ENCODE measurements around the gene TBC1D3B.

Gene TBC1D3B

GRCh38 chr17:36130346-36130745 lies 46.1 kb downstream of the TBC1D3B start:
- no peak for TF ChIP-seq CTCF (conservative IDR thresholded peaks at IDR 0.05; ENCODE audit: low read depth, low read length)
- DNase-seq (ENCODE audit: low read depth) = no peak
- H3K4me3 ChIP-seq (ENCODE audit: low read depth, low read length) = no peak overlapping the region

DNA sequence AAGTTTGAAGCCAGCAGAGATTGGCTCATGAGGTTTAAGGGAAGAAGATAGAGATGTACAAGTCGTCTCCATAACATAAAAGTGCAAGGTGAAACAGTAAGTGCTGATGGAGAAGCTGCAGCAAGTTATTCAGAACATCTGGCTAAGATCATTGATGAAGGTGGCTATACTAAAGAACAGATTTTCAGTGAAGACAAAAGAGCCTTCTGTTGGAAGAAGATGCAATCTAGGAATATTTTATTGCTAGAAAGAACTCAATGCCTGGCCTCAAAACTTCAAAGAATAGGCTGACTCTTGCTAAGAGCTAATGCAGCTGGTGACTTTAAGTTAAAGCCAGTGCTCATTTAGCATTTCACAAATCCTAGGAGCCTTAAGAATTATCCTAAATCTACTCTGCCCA lies 46.8 kb downstream of the TBC1D3B start:
- H3K4me3 ChIP-seq (ENCODE audit: low read depth, low read length) = no peak overlapping the region
- no peak for TF ChIP-seq CTCF (conservative IDR thresholded peaks at IDR 0.05; ENCODE audit: low read depth, low read length)
- no peak for DNase-seq (ENCODE audit: low read depth)

DNA sequence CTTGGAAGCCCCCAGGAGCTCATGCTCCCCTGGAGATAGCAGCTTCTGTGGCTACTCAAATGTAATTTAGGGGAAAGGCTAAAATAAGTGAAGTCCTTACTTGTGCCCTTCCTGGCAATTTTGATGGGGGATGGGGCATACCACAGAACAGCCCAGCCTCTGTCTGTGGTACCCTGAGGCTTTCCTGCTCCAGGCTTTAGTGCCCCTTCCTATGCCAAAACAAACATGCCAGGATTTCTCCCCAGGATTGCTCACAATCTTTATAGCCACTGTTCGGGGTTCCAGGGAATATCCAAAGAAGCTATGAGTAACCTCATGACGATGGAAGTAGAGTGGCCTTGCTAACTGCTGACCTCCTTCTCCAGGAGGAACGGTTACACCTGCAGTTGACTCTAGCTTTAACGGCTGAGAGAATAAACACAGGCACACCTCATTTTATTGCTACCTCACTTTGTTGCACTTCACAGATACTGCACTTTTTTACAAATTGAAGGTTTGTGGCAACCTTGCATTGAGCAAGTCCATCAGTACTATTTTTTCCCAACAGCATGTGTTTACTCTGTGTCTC lies 47.9 kb downstream of the TBC1D3B start:
- DNase-seq (ENCODE audit: low read depth) = no peak
- no peak overlapping the region for H3K4me3 ChIP-seq (ENCODE audit: low read depth, low read length)
- no peak for TF ChIP-seq CTCF (conservative IDR thresholded peaks at IDR 0.05; ENCODE audit: low read depth, low read length)

- DNase-seq (ENCODE audit: low read depth) = no peak
- H3K4me3 ChIP-seq (ENCODE audit: low read depth, low read length) = no peak overlapping the region
- no peak for TF ChIP-seq CTCF (conservative IDR thresholded peaks at IDR 0.05; ENCODE audit: low read depth, low read length)
Observed at GRCh38 chr17:36127911-36128310, 48.5 kb downstream of the TBC1D3B start.

DNA sequence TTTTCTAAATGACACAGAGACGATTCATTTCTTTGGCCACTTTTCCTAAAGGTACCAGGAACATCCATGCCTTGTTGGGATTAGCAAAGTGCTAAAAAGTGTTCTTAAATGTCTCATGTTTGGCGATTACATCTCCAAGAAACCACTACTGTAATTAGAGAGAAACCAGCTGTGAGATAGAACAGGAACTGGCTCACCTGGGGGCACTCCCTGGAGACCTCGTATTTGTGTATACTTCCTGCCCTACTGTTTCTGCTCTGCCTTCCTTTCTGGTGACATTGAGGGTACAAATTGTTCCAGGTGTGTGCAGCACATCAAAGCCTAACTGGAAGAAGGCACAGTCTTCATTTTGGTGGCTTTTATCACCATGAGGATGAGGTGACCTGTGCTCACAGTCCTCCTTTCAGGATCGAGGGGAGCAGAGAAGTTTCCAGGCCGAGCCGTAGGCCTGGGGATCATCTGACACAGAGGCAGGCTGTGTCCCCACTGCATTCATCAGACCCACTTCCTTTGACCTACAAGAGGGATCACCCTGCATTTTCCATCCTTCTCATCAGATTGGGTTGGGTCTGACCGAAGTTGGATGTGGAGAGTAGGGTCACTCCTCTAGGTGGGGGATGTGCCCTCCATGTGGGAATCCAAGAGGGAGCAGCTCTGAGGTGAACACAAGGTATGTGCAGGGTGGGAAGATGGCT lies 49.1 kb downstream of the TBC1D3B start:
- TF ChIP-seq CTCF (conservative IDR thresholded peaks at IDR 0.05; ENCODE audit: low read depth, low read length) = no peak
- no peak for DNase-seq (ENCODE audit: low read depth)
- no peak overlapping the region for H3K4me3 ChIP-seq (ENCODE audit: low read depth, low read length)

DNA sequence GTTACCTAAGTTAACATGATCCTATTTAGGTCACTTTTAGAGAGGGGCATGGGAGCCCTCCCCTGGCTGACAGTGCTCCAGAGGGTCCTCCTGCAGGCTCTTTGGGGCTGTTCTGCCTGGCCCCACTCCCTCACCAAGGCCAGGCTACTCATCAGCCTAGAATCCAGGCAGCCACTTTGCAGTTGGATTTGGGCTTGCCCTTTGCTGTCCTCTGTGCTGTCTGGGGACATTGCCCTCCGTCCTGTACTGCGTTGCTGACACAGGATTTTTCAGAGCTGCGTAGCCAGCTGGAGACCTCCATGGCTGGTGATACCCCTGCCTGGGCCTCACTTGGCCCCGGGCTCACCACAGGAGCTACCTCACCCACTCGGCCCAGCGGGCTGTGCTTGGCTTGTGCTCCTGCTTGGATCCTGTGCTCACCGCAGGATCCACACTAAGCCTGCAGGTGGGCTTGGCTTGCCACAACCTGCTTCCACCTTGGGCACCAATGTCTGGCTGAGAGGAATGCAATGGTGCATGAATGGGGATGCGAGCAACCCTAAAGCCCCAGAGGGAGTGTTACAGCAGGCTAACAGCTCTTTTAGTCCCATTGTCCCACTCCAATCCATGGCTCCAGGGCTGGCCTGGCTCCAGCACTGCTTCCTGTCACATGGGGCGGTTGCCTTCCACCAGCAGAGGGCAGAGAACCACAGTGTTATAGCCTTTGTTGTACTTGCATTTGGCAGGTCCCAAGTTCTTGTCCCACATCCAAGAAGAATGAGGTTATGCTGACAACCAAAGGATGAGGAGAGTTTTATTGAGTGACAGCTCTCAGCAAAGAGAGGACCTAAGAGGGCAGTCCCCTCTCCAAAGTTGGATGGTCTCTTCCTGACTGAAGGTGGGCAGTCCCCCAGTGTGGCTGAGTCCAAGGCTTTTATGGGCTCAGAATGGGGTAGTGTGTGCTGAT lies 51.3 kb downstream of the TBC1D3B start:
- no peak for DNase-seq (ENCODE audit: low read depth)
- TF ChIP-seq CTCF (conservative IDR thresholded peaks at IDR 0.05; ENCODE audit: low read depth, low read length) = no peak
- H3K4me3 ChIP-seq (ENCODE audit: low read depth, low read length) = no peak overlapping the region
